ENCODE data around the gene KDF1.

GRCh38 chr1:26983863-26984262 lies 23.6 kb upstream of the KDF1 start:
- TF ChIP-seq CTCF (IDR thresholded peaks at IDR 0.05) (no peak), POLR2AphosphoS5 (IDR thresholded peaks at IDR 0.05) (no peak), POLR2A (IDR thresholded peaks at IDR 0.05) (no peak), EP300 (IDR thresholded peaks at IDR 0.05) (no peak)

Measured in stomach (tissue), 4 donors.